ENCODE results near the gene CRK.

DNA sequence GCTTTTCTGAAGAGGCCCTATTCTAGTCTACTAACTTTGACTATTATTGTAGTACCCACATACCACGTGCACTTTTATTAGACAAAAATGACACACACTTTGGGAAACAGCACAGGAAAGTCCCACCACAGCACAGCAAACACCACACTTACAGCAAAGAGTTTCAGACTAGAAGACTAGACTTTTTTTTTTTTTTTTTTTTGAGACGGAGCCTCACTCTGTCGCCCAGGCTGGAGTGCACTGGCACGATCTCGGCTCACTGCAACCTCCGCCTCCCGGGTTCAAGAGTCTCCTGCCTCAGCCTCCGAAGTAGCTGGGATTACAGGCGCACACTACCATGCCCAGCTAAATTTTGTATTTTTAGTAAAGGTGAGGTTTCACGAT is 76.1 kb downstream of the CRK start:
- TF ChIP-seq, protein P1, sequence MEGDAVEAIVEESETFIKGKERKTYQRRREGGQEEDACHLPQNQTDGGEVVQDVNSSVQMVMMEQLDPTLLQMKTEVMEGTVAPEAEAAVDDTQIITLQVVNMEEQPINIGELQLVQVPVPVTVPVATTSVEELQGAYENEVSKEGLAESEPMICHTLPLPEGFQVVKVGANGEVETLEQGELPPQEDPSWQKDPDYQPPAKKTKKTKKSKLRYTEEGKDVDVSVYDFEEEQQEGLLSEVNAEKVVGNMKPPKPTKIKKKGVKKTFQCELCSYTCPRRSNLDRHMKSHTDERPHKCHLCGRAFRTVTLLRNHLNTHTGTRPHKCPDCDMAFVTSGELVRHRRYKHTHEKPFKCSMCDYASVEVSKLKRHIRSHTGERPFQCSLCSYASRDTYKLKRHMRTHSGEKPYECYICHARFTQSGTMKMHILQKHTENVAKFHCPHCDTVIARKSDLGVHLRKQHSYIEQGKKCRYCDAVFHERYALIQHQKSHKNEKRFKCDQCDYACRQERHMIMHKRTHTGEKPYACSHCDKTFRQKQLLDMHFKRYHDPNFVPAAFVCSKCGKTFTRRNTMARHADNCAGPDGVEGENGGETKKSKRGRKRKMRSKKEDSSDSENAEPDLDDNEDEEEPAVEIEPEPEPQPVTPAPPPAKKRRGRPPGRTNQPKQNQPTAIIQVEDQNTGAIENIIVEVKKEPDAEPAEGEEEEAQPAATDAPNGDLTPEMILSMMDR (IDR thresholded peaks at IDR 0.05) = no peak
- TF ChIP-seq POLR2A (IDR thresholded peaks at IDR 0.05) = no peak
